ENCODE measurements around the gene DOCK2.

The DOCK2 gene

GRCh38 chr5:170000155-170000554, 363.1 kb downstream of the DOCK2 start:
- DNase-seq, result no peak

- DNase-seq, result no peak
These were observed 368.9 kb downstream of the DOCK2 start for GRCh38 chr5:170006021-170006420.

- no peak for DNase-seq
These were observed 371.3 kb downstream of the DOCK2 start for GRCh38 chr5:170008376-170008775.

GRCh38 chr5:170010595-170010994, 373.5 kb downstream of the DOCK2 start:
- DNase-seq, result no peak

- no peak for DNase-seq
These were observed 374.7 kb downstream of the DOCK2 start for GRCh38 chr5:170011751-170012150.

GRCh38 chr5:170012622-170013021, 375.5 kb downstream of the DOCK2 start:
- no peak for DNase-seq

GRCh38 chr5:170020423-170020822, 383.3 kb downstream of the DOCK2 start:
- no peak for DNase-seq

GRCh38 chr5:170021506-170021905, 384.4 kb downstream of the DOCK2 start:
- DNase-seq, result no peak

- DNase-seq, result no peak
These were observed 388.8 kb downstream of the DOCK2 start for GRCh38 chr5:170025853-170026252.

GRCh38 chr5:170028124-170028523, 391.0 kb downstream of the DOCK2 start:
- DNase-seq, result no peak

GRCh38 chr5:170034231-170034630, 397.2 kb downstream of the DOCK2 start:
- DNase-seq, result no peak

- DNase-seq, result no peak
These were observed 401.2 kb downstream of the DOCK2 start for GRCh38 chr5:170038241-170038640.

- no peak for DNase-seq
These were observed 402.8 kb downstream of the DOCK2 start for GRCh38 chr5:170039830-170040229.

- no peak for DNase-seq
These were observed 409.2 kb downstream of the DOCK2 start for GRCh38 chr5:170046241-170046640.

- no peak for DNase-seq
These were observed 412.6 kb downstream of the DOCK2 start for GRCh38 chr5:170049713-170050112.

GRCh38 chr5:170053896-170054295, 416.8 kb downstream of the DOCK2 start:
- no peak for DNase-seq

- no peak for DNase-seq
These were observed 418.5 kb downstream of the DOCK2 start for GRCh38 chr5:170055606-170056005.

GRCh38 chr5:170056561-170057267, 419.6 kb downstream of the DOCK2 start:
- DNase-seq, result no peak

GRCh38 chr5:170057311-170057710, 420.2 kb downstream of the DOCK2 start:
- no peak for DNase-seq

GRCh38 chr5:170059221-170059620, 422.1 kb downstream of the DOCK2 start:
- DNase-seq, result no peak

GRCh38 chr5:170067152-170067551, 430.1 kb downstream of the DOCK2 start:
- DNase-seq, result no peak

- DNase-seq, result no peak
These were observed 430.6 kb downstream of the DOCK2 start for GRCh38 chr5:170067574-170068170.

GRCh38 chr5:170069512-170069911, 432.4 kb downstream of the DOCK2 start:
- no peak for DNase-seq

- DNase-seq, result no peak
These were observed 433.7 kb downstream of the DOCK2 start for GRCh38 chr5:170070556-170071412.
